Caco-2 (cell line): ENCODE data around the gene FCHSD2. TPM values are rescaled to one million over a fixed set of nuclear protein-coding genes. Genes with fewer than 3 reads are reported as not detected.

Experiments used
- BruUV-seq: library from RNA; stranded (reverse); fragments of 400-500 nt; replicated peaks from 2 replicates; lab custom pipeline; 2021; lab: Mats Ljungman, UMichigan
- CTCF ChIA-PET: fragments of 300-600 bp; sonication (Branson Sonifier 250); formaldehyde crosslinking; loops from one replicate; lab custom pipeline; 2022; ENCODE audit warnings: antibody characterized with exemption; lab: Charles Lee
- POLR2A ChIA-PET: fragments of 300-600 bp; sonication (Branson Sonifier 250); formaldehyde crosslinking; loops from one replicate; lab custom pipeline; 2022; ENCODE audit warnings: antibody characterized with exemption; lab: Charles Lee
- DNase-seq, 2 experiments: peaks; one replicate each; pipeline versions ENCODE4 v3.0.0 to v3.0.0-alpha.2; 2020 to 2022
- H3K27me3 ChIP-seq: replicated peaks from 2 replicates; pipeline ENCODE4 v1.6.0; 2011; ENCODE audit warnings: low read length; ENCODE audit not compliant: control insufficient read depth, insufficient read depth
- H3K36me3 ChIP-seq: 2 replicates; pipeline ENCODE4 v1.5.1; 2011; ENCODE audit warnings: low read length; ENCODE audit not compliant: control insufficient read depth, insufficient read depth
- H3K4me1 ChIP-seq: fragments of 250-450 bp; sonication (Bioruptor Pico); 2 replicates; pipeline ENCODE4 v1.5.1; 2020; ENCODE audit warnings: mild to moderate bottlenecking
- H3K4me3 ChIP-seq: 2 replicates; pipeline ENCODE4 v1.5.1; 2011; ENCODE audit warnings: low read depth, mild to moderate bottlenecking, control low read depth, low read length
- H3K9me3 ChIP-seq: fragments of 250-450 bp; sonication (Bioruptor Pico); 2 replicates; pipeline ENCODE4 v1.5.1; 2020; ENCODE audit warnings: mild to moderate bottlenecking, moderate library complexity
- H3K27ac Mint-ChIP-seq: one replicate; pipeline ENCODE4 v1.8.0; 2022; ENCODE audit warnings: mixed read lengths; ENCODE audit not compliant: unreplicated experiment
- H3K27me3 Mint-ChIP-seq: one replicate; pipeline ENCODE4 v1.8.0; 2022; ENCODE audit warnings: mixed read lengths; ENCODE audit not compliant: insufficient read depth, unreplicated experiment
- H3K36me3 Mint-ChIP-seq: one replicate; pipeline ENCODE4 v1.8.0; 2022; ENCODE audit warnings: mild to moderate bottlenecking, mixed read lengths; ENCODE audit not compliant: insufficient read depth, unreplicated experiment
- H3K4me1 Mint-ChIP-seq: one replicate; pipeline ENCODE4 v1.8.0; 2022; ENCODE audit warnings: low read depth, mixed read lengths; ENCODE audit not compliant: unreplicated experiment
- H3K4me3 Mint-ChIP-seq: one replicate; pipeline ENCODE4 v1.8.0; 2022; ENCODE audit warnings: mild to moderate bottlenecking, moderate library complexity, mixed read lengths; ENCODE audit not compliant: unreplicated experiment
- H3K9me3 Mint-ChIP-seq: one replicate; pipeline ENCODE4 v1.8.0; 2022; ENCODE audit warnings: mixed read lengths; ENCODE audit not compliant: unreplicated experiment
- CTCF ChIP-seq, 2 experiments: fragments of 200-600 bp in 1 of 2; IDR thresholded peaks; 1 replicate in 1 of 2; 2 replicates in 1 of 2; pipeline versions ENCODE4 v1.5.1 to v1.8.0; 2011 to 2022; ENCODE audit warnings: antibody characterized with exemption in 1 of 2, control low read depth in 1 of 2, inconsistent platforms in 1 of 2, low read depth in 1 of 2, low read length in 1 of 2, mild to moderate bottlenecking in 1 of 2, moderate library complexity in 1 of 2; ENCODE audit not compliant: insufficient read depth in 1 of 2, severe bottlenecking in 1 of 2, unreplicated experiment in 1 of 2
- intact Hi-C: fragments of 100-400 bp; cut with micrococcal nuclease; formaldehyde crosslinking; loops from one replicate; pipeline ENCODE4 v1.10.0; 2022; ENCODE audit not compliant: unreplicated experiment
- total RNA-seq: library from RNA; stranded (reverse); gene quantifications from 2 replicates; pipeline ENCODE4 v1.2.3, GENCODE V29; 2022

The FCHSD2 gene
- total RNA-seq, 1 experiment from 2014 or later: 32.7 TPM

- Histone ChIP-seq H3K9me3 (no peaks in the 10 kb centered on the region), H3K4me1 (no peaks in the 10 kb centered on the region), H3K36me3 (no peaks in the 10 kb centered on the region), H3K4me3 (no peak overlapping the region), H3K27me3 (no peaks in the 10 kb centered on the region)
- ChIA-PET CTCF (interaction anchor here (0.6 kb wide), 1 partner anchor 250 kb away, joined by 3 read pairs; no protein-coding TSS in a partner anchor), POLR2A (no interaction called here)
- no TSS peak for BruUV-seq
- Mint-ChIP-seq H3K27ac (no peak overlapping the region), H3K27me3 (no peaks in the 10 kb centered on the region), H3K4me3 (no peak overlapping the region), H3K36me3 (no peaks in the 10 kb centered on the region), H3K9me3 (no peaks in the 10 kb centered on the region), H3K4me1 (peaks cover 7% of the 10 kb centered on the region)
- TF ChIP-seq CTCF (IDR thresholded peaks at IDR 0.05; ENCODE audit: insufficient read depth in 1 of 2, low read depth in 1 of 2, low read length in 1 of 2, severe bottlenecking in 1 of 2, unreplicated experiment in 1 of 2): no peak
- no peak for DNase-seq
- intact Hi-C loops: no loop called here
Measured at GRCh38 chr11:73085189-73085875, 56.8 kb downstream of the FCHSD2 start.

GRCh38 chr11:73078631-73079030, 63.5 kb downstream of the FCHSD2 start:
- CTCF ChIA-PET: no interaction called here
- Mint-ChIP-seq H3K36me3 (no peaks in the 10 kb centered on the region), H3K27ac (no peak overlapping the region), H3K4me3 (no peak overlapping the region), H3K9me3 (peaks cover 12% of the 10 kb centered on the region), H3K27me3 (no peaks in the 10 kb centered on the region), H3K4me1 (peaks cover under 1% of the 10 kb centered on the region)
- Histone ChIP-seq H3K27me3 (no peaks in the 10 kb centered on the region), H3K36me3 (no peaks in the 10 kb centered on the region), H3K9me3 (peaks cover 11% of the 10 kb centered on the region), H3K4me3 (no peak overlapping the region), H3K4me1 (no peaks in the 10 kb centered on the region)
- no peak for DNase-seq
- no peak for TF ChIP-seq CTCF (IDR thresholded peaks at IDR 0.05; ENCODE audit: insufficient read depth in 1 of 2, low read depth in 1 of 2, low read length in 1 of 2, severe bottlenecking in 1 of 2, unreplicated experiment in 1 of 2)
- POLR2A ChIA-PET: no interaction called here
- no TSS peak for BruUV-seq
- intact Hi-C loops: no loop called here

GRCh38 chr11:73077454-73077853, 64.7 kb downstream of the FCHSD2 start:
- no peak overlapping the region for H3K27ac Mint-ChIP-seq

More at GRCh38 chr11:73077454-73077853, 64.7 kb downstream of the FCHSD2 start:
- no TSS peak for BruUV-seq
- H3K9me3 Mint-ChIP-seq: peaks cover 12% of the 10 kb centered on the region
- intact Hi-C loops: no loop called here
- Histone ChIP-seq H3K36me3 (no peaks in the 10 kb centered on the region), H3K9me3 (peaks cover 11% of the 10 kb centered on the region), H3K4me1 (peaks cover 10% of the 10 kb centered on the region), H3K27me3 (no peaks in the 10 kb centered on the region), H3K4me3 (no peak overlapping the region)
- peaks cover 12% of the 10 kb centered on the region for H3K4me1 Mint-ChIP-seq
- no peak overlapping the region for H3K4me3 Mint-ChIP-seq
- no peak for DNase-seq
- no peaks in the 10 kb centered on the region for H3K27me3 Mint-ChIP-seq
- no peak for TF ChIP-seq CTCF (IDR thresholded peaks at IDR 0.05; ENCODE audit: insufficient read depth in 1 of 2, low read depth in 1 of 2, low read length in 1 of 2, severe bottlenecking in 1 of 2, unreplicated experiment in 1 of 2)
- H3K36me3 Mint-ChIP-seq: no peaks in the 10 kb centered on the region
- CTCF ChIA-PET: no interaction called here
- POLR2A ChIA-PET: no interaction called here
